ENCODE measurements around the gene PTPRM. TPM values are rescaled to one million over a fixed set of nuclear protein-coding genes. Genes with fewer than 3 reads are reported as not detected.

PTPRM gene
- total and polyA plus RNA-seq, 2 experiments from 2014 or later: 1.6 to 5.3 TPM

DNA sequence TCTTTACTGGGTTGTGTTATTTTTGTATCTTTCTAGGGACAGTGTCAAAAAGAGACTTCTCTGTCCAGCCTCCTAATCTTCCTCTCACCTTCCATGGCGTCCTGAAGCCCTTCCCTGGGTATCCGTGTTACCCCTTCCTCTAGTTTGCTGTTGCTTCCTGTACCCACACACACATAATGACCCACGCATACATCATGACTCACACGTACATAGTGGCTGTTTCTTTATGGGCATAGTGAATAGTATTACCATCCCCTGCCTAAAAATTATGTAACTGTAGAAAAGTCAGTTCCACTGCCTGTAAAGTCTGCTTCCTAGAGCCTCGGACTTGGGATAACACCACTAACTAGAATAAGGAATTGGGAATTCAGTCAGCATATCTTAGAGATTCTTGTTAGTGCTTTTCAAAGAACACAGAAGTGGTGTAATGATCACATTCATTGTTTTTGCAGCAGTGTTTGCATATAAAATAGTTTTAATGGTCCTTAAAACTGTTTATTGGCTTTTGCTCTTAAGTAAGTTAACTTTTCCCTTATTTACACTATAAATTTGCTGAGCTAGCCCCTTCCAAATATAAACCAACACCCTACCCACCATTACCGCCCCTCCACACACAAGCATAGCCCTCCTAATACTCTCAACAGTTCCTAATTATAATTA lies 733.8 kb downstream of the PTPRM start:
- DNase-seq (ENCODE audit: low spot score) (no peak), ATAC-seq (no peak)
- Histone ChIP-seq H3K4me2 (no peak overlapping the region), H3K9me2 (ENCODE audit: insufficient read depth) (no peaks in the 10 kb centered on the region), H4K20me1 (replicated peaks; ENCODE audit: insufficient read depth) (no peaks in the 10 kb centered on the region), H3K4me3 (no peak overlapping the region), H2AFZ (no peak overlapping the region), H3K27me3 (ENCODE audit: insufficient read depth) (no peaks in the 10 kb centered on the region), H3F3A (replicated peaks; ENCODE audit: low read depth) (no peaks in the 10 kb centered on the region), H3K79me2 (replicated peaks; ENCODE audit: insufficient read depth) (no peaks in the 10 kb centered on the region), H3K27ac (ENCODE audit: low read depth) (no peak overlapping the region), H3K36me3 (ENCODE audit: insufficient read depth) (no peaks in the 10 kb centered on the region), H3K4me1 (ENCODE audit: insufficient read depth) (no peaks in the 10 kb centered on the region)
- Mint-ChIP-seq H3K36me3 (ENCODE audit: low read depth) (no peaks in the 10 kb centered on the region), H3K4me3 (no peak overlapping the region), H3K27ac (no peak overlapping the region), H3K4me1 (no peaks in the 10 kb centered on the region), H3K27me3 (ENCODE audit: insufficient read depth, low read depth, poor library complexity) (no peaks in the 10 kb centered on the region), H3K9me3 (no peaks in the 10 kb centered on the region)
- TF ChIP-seq, protein P1, sequence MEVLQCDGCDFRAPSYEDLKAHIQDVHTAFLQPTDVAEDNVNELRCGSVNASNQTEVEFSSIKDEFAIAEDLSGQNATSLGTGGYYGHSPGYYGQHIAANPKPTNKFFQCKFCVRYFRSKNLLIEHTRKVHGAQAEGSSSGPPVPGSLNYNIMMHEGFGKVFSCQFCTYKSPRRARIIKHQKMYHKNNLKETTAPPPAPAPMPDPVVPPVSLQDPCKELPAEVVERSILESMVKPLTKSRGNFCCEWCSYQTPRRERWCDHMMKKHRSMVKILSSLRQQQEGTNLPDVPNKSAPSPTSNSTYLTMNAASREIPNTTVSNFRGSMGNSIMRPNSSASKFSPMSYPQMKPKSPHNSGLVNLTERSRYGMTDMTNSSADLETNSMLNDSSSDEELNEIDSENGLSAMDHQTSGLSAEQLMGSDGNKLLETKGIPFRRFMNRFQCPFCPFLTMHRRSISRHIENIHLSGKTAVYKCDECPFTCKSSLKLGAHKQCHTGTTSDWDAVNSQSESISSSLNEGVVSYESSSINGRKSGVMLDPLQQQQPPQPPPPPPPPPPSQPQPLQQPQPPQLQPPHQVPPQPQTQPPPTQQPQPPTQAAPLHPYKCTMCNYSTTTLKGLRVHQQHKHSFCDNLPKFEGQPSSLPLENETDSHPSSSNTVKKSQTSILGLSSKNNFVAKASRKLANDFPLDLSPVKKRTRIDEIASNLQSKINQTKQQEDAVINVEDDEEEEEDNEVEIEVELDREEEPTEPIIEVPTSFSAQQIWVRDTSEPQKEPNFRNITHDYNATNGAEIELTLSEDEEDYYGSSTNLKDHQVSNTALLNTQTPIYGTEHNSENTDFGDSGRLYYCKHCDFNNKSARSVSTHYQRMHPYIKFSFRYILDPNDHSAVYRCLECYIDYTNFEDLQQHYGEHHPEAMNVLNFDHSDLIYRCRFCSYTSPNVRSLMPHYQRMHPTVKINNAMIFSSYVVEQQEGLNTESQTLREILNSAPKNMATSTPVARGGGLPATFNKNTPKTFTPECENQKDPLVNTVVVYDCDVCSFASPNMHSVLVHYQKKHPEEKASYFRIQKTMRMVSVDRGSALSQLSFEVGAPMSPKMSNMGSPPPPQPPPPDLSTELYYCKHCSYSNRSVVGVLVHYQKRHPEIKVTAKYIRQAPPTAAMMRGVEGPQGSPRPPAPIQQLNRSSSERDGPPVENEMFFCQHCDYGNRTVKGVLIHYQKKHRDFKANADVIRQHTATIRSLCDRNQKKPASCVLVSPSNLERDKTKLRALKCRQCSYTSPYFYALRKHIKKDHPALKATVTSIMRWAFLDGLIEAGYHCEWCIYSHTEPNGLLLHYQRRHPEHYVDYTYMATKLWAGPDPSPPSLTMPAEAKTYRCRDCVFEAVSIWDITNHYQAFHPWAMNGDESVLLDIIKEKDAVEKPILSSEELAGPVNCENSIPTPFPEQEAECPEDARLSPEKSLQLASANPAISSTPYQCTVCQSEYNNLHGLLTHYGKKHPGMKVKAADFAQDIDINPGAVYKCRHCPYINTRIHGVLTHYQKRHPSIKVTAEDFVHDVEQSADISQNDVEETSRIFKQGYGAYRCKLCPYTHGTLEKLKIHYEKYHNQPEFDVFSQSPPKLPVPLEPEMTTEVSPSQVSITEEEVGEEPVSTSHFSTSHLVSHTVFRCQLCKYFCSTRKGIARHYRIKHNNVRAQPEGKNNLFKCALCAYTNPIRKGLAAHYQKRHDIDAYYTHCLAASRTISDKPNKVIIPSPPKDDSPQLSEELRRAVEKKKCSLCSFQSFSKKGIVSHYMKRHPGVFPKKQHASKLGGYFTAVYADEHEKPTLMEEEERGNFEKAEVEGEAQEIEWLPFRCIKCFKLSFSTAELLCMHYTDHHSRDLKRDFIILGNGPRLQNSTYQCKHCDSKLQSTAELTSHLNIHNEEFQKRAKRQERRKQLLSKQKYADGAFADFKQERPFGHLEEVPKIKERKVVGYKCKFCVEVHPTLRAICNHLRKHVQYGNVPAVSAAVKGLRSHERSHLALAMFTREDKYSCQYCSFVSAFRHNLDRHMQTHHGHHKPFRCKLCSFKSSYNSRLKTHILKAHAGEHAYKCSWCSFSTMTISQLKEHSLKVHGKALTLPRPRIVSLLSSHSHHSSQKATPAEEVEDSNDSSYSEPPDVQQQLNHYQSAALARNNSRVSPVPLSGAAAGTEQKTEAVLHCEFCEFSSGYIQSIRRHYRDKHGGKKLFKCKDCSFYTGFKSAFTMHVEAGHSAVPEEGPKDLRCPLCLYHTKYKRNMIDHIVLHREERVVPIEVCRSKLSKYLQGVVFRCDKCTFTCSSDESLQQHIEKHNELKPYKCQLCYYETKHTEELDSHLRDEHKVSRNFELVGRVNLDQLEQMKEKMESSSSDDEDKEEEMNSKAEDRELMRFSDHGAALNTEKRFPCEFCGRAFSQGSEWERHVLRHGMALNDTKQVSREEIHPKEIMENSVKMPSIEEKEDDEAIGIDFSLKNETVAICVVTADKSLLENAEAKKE (CRISPR knock-in tag; IDR thresholded peaks at IDR 0.05): no peak
- TF ChIP-seq ZNF114 (CRISPR knock-in tag; IDR thresholded peaks at IDR 0.05) (no peak), ZNF331 (CRISPR knock-in tag; IDR thresholded peaks at IDR 0.05; ENCODE audit: low read depth) (no peak), JUNB (IDR thresholded peaks at IDR 0.05; ENCODE audit: unreplicated experiment) (no peak), STAT1 (IDR thresholded peaks at IDR 0.05; ENCODE audit: unreplicated experiment) (no peak), NANOG (IDR thresholded peaks at IDR 0.05; ENCODE audit: borderline replicate concordance) (no peak), EZH2phosphoT487 (IDR thresholded peaks at IDR 0.05; ENCODE audit: unreplicated experiment) (no peak), EZH2 (IDR thresholded peaks at IDR 0.05; ENCODE audit: low read depth, unreplicated experiment) (no peak), CTCF (conservative IDR thresholded peaks at IDR 0.05; ENCODE audit: low read depth in 2 of 2) (no peak)
- TF ChIP-seq, protein P2, sequence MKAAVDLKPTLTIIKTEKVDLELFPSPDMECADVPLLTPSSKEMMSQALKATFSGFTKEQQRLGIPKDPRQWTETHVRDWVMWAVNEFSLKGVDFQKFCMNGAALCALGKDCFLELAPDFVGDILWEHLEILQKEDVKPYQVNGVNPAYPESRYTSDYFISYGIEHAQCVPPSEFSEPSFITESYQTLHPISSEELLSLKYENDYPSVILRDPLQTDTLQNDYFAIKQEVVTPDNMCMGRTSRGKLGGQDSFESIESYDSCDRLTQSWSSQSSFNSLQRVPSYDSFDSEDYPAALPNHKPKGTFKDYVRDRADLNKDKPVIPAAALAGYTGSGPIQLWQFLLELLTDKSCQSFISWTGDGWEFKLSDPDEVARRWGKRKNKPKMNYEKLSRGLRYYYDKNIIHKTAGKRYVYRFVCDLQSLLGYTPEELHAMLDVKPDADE (IDR thresholded peaks at IDR 0.05): no peak
